IMR-90 (cell line): ENCODE data around the gene NR1I2. TPM values are rescaled to one million over a fixed set of nuclear protein-coding genes. Genes with fewer than 3 reads are reported as not detected.

Source experiments
- ATAC-seq: fragments of 200-7000 bp; cut with Tn5 transposase; 2 replicates; pipeline ENCODE4 v1.9.1; 2020; ENCODE audit warnings: low read depth, mild to moderate bottlenecking, moderate library complexity
- BruUV-seq: library from RNA; stranded (reverse); fragments of 400-500 nt; replicated peaks from 2 replicates; lab custom pipeline; 2021; lab: Mats Ljungman, UMichigan
- CTCF ChIA-PET: fragments of 300-600 bp; formaldehyde crosslinking; extraction: SDS; loops from one replicate; lab custom pipeline; 2021; ENCODE audit warnings: antibody characterized with exemption; lab: Yijun Ruan, JAX
- POLR2A ChIA-PET: fragments of 300-600 bp; sonication (Branson Sonifier 250); formaldehyde crosslinking; loops from one replicate; lab custom pipeline; 2022; ENCODE audit warnings: antibody characterized with exemption; ENCODE audit not compliant: unreplicated experiment; lab: Charles Lee
- DNase-seq: peaks from one replicate; pipeline ENCODE4 v3.0.0; 2013
- H2AFZ ChIP-seq: replicated peaks from 2 replicates; pipeline ENCODE3; 2013; ENCODE audit warnings: low read length, mild to moderate bottlenecking; ENCODE audit not compliant: poor library complexity
- H2AK5ac ChIP-seq: 2 replicates; pipeline ENCODE4 v1.6.1; 2013; ENCODE audit warnings: low read depth, low read length, inconsistent platforms
- H2AK9ac ChIP-seq: replicated peaks from 2 replicates; pipeline ENCODE3; 2013; ENCODE audit warnings: mild to moderate bottlenecking, low read depth, low read length, moderate library complexity; ENCODE audit not compliant: poor library complexity
- H2BK120ac ChIP-seq: 2 replicates; pipeline ENCODE4 v1.6.1; 2013; ENCODE audit warnings: low read depth, low read length, inconsistent platforms
- H2BK15ac ChIP-seq: 3 replicates; pipeline ENCODE4 v1.6.1; 2013; ENCODE audit warnings: low read depth, low read length, inconsistent platforms
- H2BK20ac ChIP-seq: 2 replicates; pipeline ENCODE4 v1.6.1; 2013; ENCODE audit warnings: low read depth, mild to moderate bottlenecking, inconsistent platforms, low read length, moderate library complexity
- H2BK5ac ChIP-seq: 2 replicates; pipeline ENCODE4 v1.6.1; 2013; ENCODE audit warnings: mild to moderate bottlenecking, low read depth, low read length, inconsistent platforms; ENCODE audit not compliant: poor library complexity, severe bottlenecking
- H3K14ac ChIP-seq: replicated peaks from 2 replicates; pipeline ENCODE4 v1.6.1; 2013; ENCODE audit warnings: low read depth, low read length, inconsistent platforms
- H3K18ac ChIP-seq: 2 replicates; pipeline ENCODE4 v1.6.1; 2013; ENCODE audit warnings: low read depth, low read length, control low read depth
- H3K23ac ChIP-seq: 2 replicates; pipeline ENCODE4 v1.6.1; 2013; ENCODE audit warnings: low read depth, low read length, inconsistent platforms
- H3K27ac ChIP-seq: 2 replicates; pipeline ENCODE4 v1.5.1; 2013; ENCODE audit warnings: mild to moderate bottlenecking, control low read depth, low read length; ENCODE audit not compliant: insufficient read depth
- H3K27me3 ChIP-seq: 2 replicates; pipeline ENCODE4 v1.6.1; 2013; ENCODE audit warnings: low read length; ENCODE audit not compliant: control insufficient read depth, insufficient read depth
- H3K36me3 ChIP-seq: 2 replicates; pipeline ENCODE4 v1.6.1; 2013; ENCODE audit warnings: low read length, mixed read lengths; ENCODE audit not compliant: control insufficient read depth, insufficient read depth
- H3K4ac ChIP-seq: 2 replicates; pipeline ENCODE4 v1.6.1; 2013; ENCODE audit warnings: low read depth, low read length, inconsistent platforms
- H3K4me1 ChIP-seq: 2 replicates; pipeline ENCODE4 v1.6.1; 2013; ENCODE audit warnings: low read length, mixed read lengths; ENCODE audit not compliant: control insufficient read depth, insufficient read depth
- H3K4me2 ChIP-seq: 2 replicates; pipeline ENCODE4 v1.6.1; 2013; ENCODE audit warnings: low read depth, mild to moderate bottlenecking, control low read depth, low read length, moderate library complexity
- H3K4me3 ChIP-seq: 2 replicates; pipeline ENCODE4 v1.5.1; 2013; ENCODE audit warnings: low read depth, mild to moderate bottlenecking, control low read depth, low read length, moderate library complexity; ENCODE audit not compliant: insufficient read depth
- H3K56ac ChIP-seq: 2 replicates; pipeline ENCODE4 v1.6.1; 2013; ENCODE audit warnings: low read length, inconsistent platforms; ENCODE audit not compliant: insufficient read depth; ENCODE audit errors: extremely low read depth
- H3K79me1 ChIP-seq, 2 experiments: 2 replicates each; pipeline ENCODE4 v1.6.1; 2013; ENCODE audit warnings: low read length in 2 of 2, inconsistent platforms in 1 of 2, low read depth in 1 of 2
- H3K9ac ChIP-seq: 2 replicates; pipeline ENCODE4 v1.6.1; 2013; ENCODE audit warnings: low read depth, low read length, control low read depth
- H3K9me1 ChIP-seq: 2 replicates; pipeline ENCODE4 v1.6.1; 2013; ENCODE audit warnings: low read length, inconsistent platforms; ENCODE audit not compliant: insufficient read depth
- H3K9me3 ChIP-seq: 2 replicates; pipeline ENCODE4 v1.6.1; 2013; ENCODE audit warnings: low read length; ENCODE audit not compliant: control insufficient read depth, insufficient read depth
- H4K20me1 ChIP-seq: 2 replicates; pipeline ENCODE4 v1.6.1; 2013; ENCODE audit warnings: low read length, inconsistent platforms; ENCODE audit not compliant: insufficient read depth
- H4K5ac ChIP-seq: 2 replicates; pipeline ENCODE4 v1.6.1; 2013; ENCODE audit warnings: mild to moderate bottlenecking, low read depth, low read length, control low read depth
- H4K8ac ChIP-seq, 2 experiments: 2 replicates each; pipeline ENCODE4 v1.6.1; 2013; ENCODE audit warnings: low read depth in 2 of 2, low read length in 2 of 2, control low read depth in 1 of 2, inconsistent platforms in 1 of 2
- H4K91ac ChIP-seq: 2 replicates; pipeline ENCODE4 v1.6.1; 2013; ENCODE audit warnings: low read depth, low read length, inconsistent platforms; ENCODE audit not compliant: insufficient read depth
- BHLHE40 ChIP-seq: fragments of 150-350 bp; IDR thresholded peaks from 2 replicates; pipeline ENCODE4 v1.6.1; 2016; ENCODE audit warnings: mild to moderate bottlenecking, low read depth, low read length
- CEBPB ChIP-seq: IDR thresholded peaks from 2 replicates; pipeline ENCODE4 v1.6.1; 2012; ENCODE audit warnings: low read depth, low read length, improper control_type of control experiment
- MXI1 ChIP-seq: IDR thresholded peaks from 2 replicates; pipeline ENCODE4 v1.6.1; 2012; ENCODE audit warnings: low read depth, mild to moderate bottlenecking, low read length, moderate library complexity, borderline replicate concordance
- NFE2L2 ChIP-seq: fragments of 150-350 bp; IDR thresholded peaks from 2 replicates; pipeline ENCODE4 v1.6.1; 2016; ENCODE audit warnings: low read depth, mild to moderate bottlenecking, low read length
- SMC3 ChIP-seq: fragments of 150-350 bp; IDR thresholded peaks from 2 replicates; pipeline ENCODE4 v1.6.1; 2016; ENCODE audit warnings: low read depth, mild to moderate bottlenecking, antibody characterized with exemption, low read length, moderate library complexity
- WGBS, 2 experiments: methylation state at CpG; one replicate each; pipeline versions ENCODE4 v1.1.5 to v1.1.7; 2013; ENCODE audit warnings: missing lambda C conversion rate in 2 of 2; ENCODE audit not compliant: insufficient read length in 1 of 2; ENCODE audit errors: extremely low coverage in 2 of 2; 5-methylcytosine and 5-hydroxymethylcytosine counted together
- dilution Hi-C: fragments of 300-500 bp; cut with HindIII; formaldehyde crosslinking; loops from one replicate; pipeline ENCODE4 v1.14.3; 2018; ENCODE audit warnings: low sequenced_read_pairs; ENCODE audit not compliant: unreplicated experiment
- in situ Hi-C: fragments of 300-500 bp; cut with MboI; formaldehyde crosslinking; loops from 3 replicates; pipeline ENCODE4 v1.14.3; 2019; ENCODE audit warnings: low sequenced_read_pairs, inconsistent platforms, mixed read lengths
- intact Hi-C: fragments of 100-400 bp; cut with micrococcal nuclease; formaldehyde crosslinking; loops from 2 replicates; pipeline ENCODE4 v1.10.0; 2022
- polyA plus RNA-seq, 3 experiments: library from polyadenylated mRNA; depleted of rRNA; stranded (reverse); fragments of >200 nt; gene quantifications; 2 replicates each; pipeline ENCODE4 v1.2.3, GENCODE V29; 2012; ENCODE audit warnings: low replicate concordance in 1 of 3
- total RNA-seq: library from RNA; depleted of rRNA; stranded (reverse); fragments of >200 nt; gene quantifications from 2 replicates; pipeline ENCODE4 v1.2.3, GENCODE V29; 2012

Gene NR1I2
- total and polyA plus RNA-seq, 2 of the 4 experiments (the other 2 are of a cell fraction), result not detected

GRCh38 chr3:119856695-119857094 lies 74.8 kb downstream of the NR1I2 start:
- Histone ChIP-seq H3K27ac (no peak overlapping the region), H2BK5ac (no peak overlapping the region), H3K4me2 (no peak overlapping the region), H3K56ac (no peak overlapping the region), H4K91ac (no peak overlapping the region), H2AFZ (no peak overlapping the region), H4K5ac (no peak overlapping the region), H2AK5ac (no peak overlapping the region), H3K9me1 (no peaks in the 10 kb centered on the region), H3K9me3 (peaks cover 6% of the 10 kb centered on the region), H3K9ac (no peak overlapping the region), H2BK15ac (no peak overlapping the region), H3K4ac (no peak overlapping the region), H3K4me3 (no peak overlapping the region), H4K20me1 (no peaks in the 10 kb centered on the region), H3K23ac (no peak overlapping the region), H3K36me3 (no peaks in the 10 kb centered on the region; the same call in 1 of the 2 replicates), H2BK120ac (no peak overlapping the region), H3K4me1 (no peaks in the 10 kb centered on the region), H2BK20ac (no peak overlapping the region), H3K79me1 (peaks cover 0 to 11% of the 10 kb centered on the region in 2 experiments; a peak in 1 of 4 replicates), H2AK9ac (no peak overlapping the region), H4K8ac (no peak overlapping the region), H3K14ac (no peak overlapping the region), H3K27me3 (no peaks in the 10 kb centered on the region), H3K18ac (no peak overlapping the region)
- TF ChIP-seq NFE2L2, result no peak
- no peak for TF ChIP-seq MXI1
- no peak for TF ChIP-seq CEBPB
- TF ChIP-seq BHLHE40, result no peak
- TF ChIP-seq SMC3, result no peak
- DNase-seq (peak; percentile 37), ATAC-seq (no peak)
- in situ Hi-C loops (no loop called here), intact Hi-C loops (no loop called here), dilution Hi-C loops (no loop called here)
- CTCF ChIA-PET, result no interaction called here
- POLR2A ChIA-PET, result no interaction called here
- no TSS peak for BruUV-seq
- WGBS, 2 experiments, result no CpG with 5 or more reads among the region's 3 CpGs
